DMS53 treated with DMSO at 0.1 percent for 48 hours (cell line): Measurements from ENCODE around the gene OR10D3.
"Not testable (repeated sequence)": the region's sequence is repeated elsewhere in the genome, so short reads cannot be mapped to it uniquely, and the experiment has no call there.

Source experiments
- DNase-seq: peaks from one replicate; lab custom pipeline; 2025; ENCODE audit not compliant: unreplicated experiment; lab: John Stamatoyannopoulos, UW

OR10D3 gene

DNA sequence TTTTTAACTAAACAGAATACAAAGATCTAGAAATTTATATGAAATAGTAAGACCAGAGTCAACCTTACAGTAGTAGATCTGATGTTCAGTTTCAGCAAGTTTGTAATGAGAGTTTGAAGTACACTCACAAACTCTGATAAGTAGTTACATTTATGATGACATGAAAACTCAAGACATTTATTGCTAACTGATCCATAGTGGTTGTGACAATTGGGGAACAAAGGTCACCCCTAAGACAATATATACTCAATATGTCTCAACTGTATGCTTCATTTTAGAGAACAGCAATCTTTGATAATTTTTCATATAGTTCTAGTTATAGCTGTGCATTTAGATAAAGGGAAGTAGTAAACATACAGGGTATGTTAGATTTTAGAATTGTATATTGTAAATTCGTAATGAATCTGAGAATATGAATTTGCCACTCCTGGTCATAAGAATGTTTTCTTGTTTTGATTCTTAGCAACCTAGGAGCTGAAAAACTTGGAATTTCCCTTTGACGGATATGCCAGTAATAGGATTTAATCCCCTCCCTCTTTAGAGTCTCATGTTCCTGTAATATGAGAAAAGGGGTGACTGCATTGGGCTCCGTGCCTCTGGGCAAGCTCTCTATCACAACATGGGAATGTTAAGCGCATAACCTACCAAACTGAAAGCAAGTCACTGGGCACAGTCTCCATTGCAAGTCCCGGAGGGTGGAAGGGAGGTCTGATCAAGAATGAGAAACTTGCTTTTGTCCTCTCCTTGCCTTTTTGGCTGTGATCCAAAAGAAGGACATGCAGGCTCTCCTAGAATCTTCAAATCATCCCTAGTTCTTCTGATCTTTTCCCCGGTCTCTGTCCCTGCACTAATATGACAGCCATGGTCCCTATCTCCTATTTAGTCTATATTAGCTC is 11.4 kb downstream of the OR10D3 start:
- no peak for DNase-seq

DNA sequence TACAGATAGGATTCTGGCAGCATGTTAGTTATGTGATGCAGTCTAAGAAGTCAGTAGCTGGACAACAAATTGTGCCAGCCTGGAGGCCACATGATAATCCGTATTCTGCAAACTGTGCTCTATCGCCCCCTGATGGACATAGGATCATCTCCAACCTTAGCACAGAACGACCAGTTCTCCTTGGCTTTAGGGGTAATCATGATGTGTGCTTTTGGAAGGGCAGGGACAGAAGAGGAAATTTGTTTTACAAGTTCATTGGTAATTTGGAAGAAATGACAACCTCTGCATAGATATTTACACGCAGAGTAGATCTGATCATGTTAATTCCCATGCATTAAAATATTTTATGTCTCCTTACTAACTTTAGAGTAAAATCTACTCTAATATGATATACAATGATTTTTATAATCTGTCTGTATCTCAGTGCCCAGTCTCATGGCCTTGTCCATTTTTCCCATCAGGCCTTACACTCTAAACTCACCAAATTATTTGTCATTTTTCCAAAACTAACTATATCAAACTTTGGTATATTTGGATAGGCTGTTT is 12.1 kb downstream of the OR10D3 start:
- DNase-seq: peak; percentile 75

GRCh38 chr11:124197999-124198398 is 14.9 kb downstream of the OR10D3 start:
- DNase-seq: no peak

- no peak for DNase-seq
Observed at GRCh38 chr11:124198897-124199296, 15.8 kb downstream of the OR10D3 start.

DNA sequence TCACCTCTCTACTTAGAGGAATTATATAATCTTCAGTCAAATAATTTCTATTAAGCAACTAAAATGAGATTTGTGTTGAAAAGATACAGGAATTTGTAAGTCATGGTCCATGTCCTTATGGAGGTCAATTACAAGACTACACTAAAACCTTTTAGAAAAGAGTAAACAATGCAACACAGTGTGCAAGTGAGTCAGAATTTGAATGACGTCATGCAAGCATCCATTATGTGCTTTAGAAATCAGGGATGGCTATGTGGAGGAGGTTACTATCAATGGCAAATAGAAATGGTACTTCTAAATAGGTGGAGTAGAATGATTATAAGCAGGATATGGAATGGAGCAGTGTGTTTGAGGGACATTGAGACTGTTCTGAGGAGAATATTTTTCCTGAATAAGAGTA is 16.6 kb downstream of the OR10D3 start:
- DNase-seq: peak; percentile 90

GRCh38 chr11:124200671-124201070 is 17.5 kb downstream of the OR10D3 start:
- no peak for DNase-seq

- DNase-seq: no peak
Observed at GRCh38 chr11:124202951-124203350, 19.8 kb downstream of the OR10D3 start.

GRCh38 chr11:124204008-124204407 is 20.9 kb downstream of the OR10D3 start:
- DNase-seq: no peak

GRCh38 chr11:124207102-124207792 is 24.1 kb downstream of the OR10D3 start:
- DNase-seq: peak; percentile 6

GRCh38 chr11:124209824-124210357 is 26.7 kb downstream of the OR10D3 start:
- DNase-seq: no peak

DNA sequence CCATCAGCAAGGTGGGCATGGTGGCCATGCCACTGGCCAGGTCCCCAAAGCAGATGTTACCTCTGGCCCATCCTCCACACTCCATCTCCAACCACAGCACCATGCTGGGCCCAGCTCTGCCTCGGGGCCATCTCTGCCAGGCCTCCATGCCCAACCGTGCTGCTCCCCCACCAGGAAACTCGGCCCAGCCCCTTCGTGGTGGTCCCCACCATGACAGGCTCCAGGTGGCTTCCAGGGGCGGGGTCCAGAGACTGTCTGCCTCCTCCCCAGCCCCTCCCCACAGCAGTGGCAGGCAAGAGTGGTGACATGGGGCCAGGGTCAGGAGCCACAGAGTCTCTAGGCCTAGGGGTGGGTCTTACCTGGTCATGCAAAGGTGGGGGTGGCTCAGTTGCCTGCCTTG is 27.3 kb downstream of the OR10D3 start:
- DNase-seq: no peak

GRCh38 chr11:124211321-124211720 is 28.2 kb downstream of the OR10D3 start:
- no peak for DNase-seq

GRCh38 chr11:124214027-124214426 is 30.9 kb downstream of the OR10D3 start:
- DNase-seq: no peak

DNA sequence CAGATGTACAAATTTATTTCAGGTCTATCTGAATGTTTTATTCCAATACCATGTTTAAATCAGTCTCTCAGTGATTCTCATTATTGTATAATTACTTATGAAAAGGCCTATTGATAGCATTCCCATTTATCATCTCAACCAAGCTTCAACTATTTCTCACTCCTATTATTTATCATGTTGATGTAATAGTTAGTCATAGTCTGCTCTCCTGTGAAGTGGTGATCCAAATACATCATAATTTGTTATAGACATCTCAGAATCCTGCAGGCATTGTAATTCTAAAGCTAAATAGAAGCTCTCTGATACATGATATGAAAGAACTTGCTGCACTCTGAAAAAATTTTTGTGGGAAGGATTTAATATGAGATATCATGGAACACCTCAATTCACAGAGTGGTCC is 36.0 kb downstream of the OR10D3 start:
- peak; percentile 7 for DNase-seq

DNA sequence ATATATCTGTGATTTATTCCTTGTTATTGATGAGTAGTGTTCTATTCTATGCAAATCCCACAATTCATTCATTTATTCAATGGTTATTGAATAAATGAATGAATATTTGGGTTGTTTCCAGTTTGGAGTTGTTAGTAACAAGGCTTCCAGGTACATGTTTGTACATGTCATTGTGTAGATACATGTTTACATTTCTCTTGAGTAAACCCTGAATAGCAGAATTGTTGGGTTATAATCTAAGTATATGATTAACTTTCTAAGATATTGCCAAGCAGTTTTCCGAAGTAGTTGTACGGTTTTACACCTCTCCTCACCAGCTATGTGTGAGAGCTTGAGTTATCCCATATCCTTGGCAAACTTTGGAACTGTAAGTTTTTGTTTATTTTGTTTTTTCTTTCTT is 39.3 kb downstream of the OR10D3 start:
- peak; percentile 23 for DNase-seq

- DNase-seq: not testable (repeated sequence)
Observed at GRCh38 chr11:124224618-124225423, 41.7 kb downstream of the OR10D3 start.

DNA sequence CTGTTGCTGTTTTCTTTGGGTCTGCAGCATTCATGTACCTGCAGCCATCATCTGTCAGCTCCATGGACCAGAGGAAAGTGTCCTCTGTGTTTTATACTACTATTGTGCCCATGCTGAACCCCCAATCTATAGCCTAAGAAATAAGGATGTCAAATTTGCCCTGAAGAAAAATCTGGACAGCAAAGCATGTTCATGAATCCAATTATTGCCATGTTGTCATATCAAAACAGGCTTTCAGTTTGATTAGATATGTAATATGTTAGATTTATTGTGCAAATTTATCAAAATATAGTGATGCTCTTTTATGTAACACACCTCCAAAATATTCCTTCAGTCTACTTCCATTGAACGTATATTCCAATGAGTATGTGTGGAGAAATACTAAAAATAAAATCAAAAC is 42.3 kb downstream of the OR10D3 start:
- no peak for DNase-seq

- peak; percentile 69 for DNase-seq
Observed at GRCh38 chr11:124233376-124233775, 50.2 kb downstream of the OR10D3 start.
